WTC11 (cell line): ENCODE measurements around the gene TNNI2. TPM values are rescaled to one million over a fixed set of nuclear protein-coding genes. Genes with fewer than 3 reads are reported as not detected.

Experiments used
- ATAC-seq: fragments of 200-7000 bp; cut with Tn5 transposase; 2 replicates; pipeline ENCODE4 v1.10.0; 2021; ENCODE audit warnings: mild to moderate bottlenecking, moderate library complexity
- CTCF ChIA-PET: fragments of 300-600 bp; sonication (Branson Sonifier 250); formaldehyde crosslinking; loops from one replicate; lab custom pipeline; 2021; ENCODE audit warnings: antibody characterized with exemption; lab: Charles Lee
- POLR2A ChIA-PET: fragments of 350-600 bp; sonication (Branson Sonifier 250); formaldehyde crosslinking; loops from one replicate; lab custom pipeline; 2021; ENCODE audit warnings: antibody characterized with exemption; lab: Charles Lee
- DNase-seq: peaks from one replicate; pipeline ENCODE4 v3.0.0; 2021; ENCODE audit warnings: low spot score
- H3K27ac Mint-ChIP-seq: 2 replicates; pipeline ENCODE4 v1.8.0; 2021; ENCODE audit warnings: mixed read lengths
- H3K27me3 Mint-ChIP-seq: 2 replicates; pipeline ENCODE4 v1.8.0; 2021; ENCODE audit warnings: low read depth, mild to moderate bottlenecking, moderate library complexity, mixed read lengths
- H3K36me3 Mint-ChIP-seq: 2 replicates; pipeline ENCODE4 v1.8.0; 2021; ENCODE audit warnings: mixed read lengths
- H3K4me1 Mint-ChIP-seq: 2 replicates; pipeline ENCODE4 v1.8.0; 2022; ENCODE audit warnings: mixed read lengths
- H3K4me3 Mint-ChIP-seq: 2 replicates; pipeline ENCODE4 v1.8.0; 2021; ENCODE audit warnings: mild to moderate bottlenecking, moderate library complexity, mixed read lengths
- H3K9me3 Mint-ChIP-seq: 2 replicates; pipeline ENCODE4 v1.8.0; 2021; ENCODE audit warnings: mixed read lengths
- AFF4 ChIP-seq: sonication (generic); formaldehyde crosslinking; IDR thresholded peaks from 2 replicates; pipeline ENCODE4 v1.8.1; 2023; ENCODE audit warnings: mild to moderate bottlenecking, missing genetic modification reagents, borderline replicate concordance
- ATF6 ChIP-seq: sonication (generic); formaldehyde crosslinking; IDR thresholded peaks from 2 replicates; pipeline ENCODE4 v1.8.1; 2023; ENCODE audit warnings: mild to moderate bottlenecking, missing genetic modification reagents
- CBFB ChIP-seq: sonication (generic); formaldehyde crosslinking; IDR thresholded peaks from 2 replicates; pipeline ENCODE4 v1.8.1; 2022; ENCODE audit warnings: mild to moderate bottlenecking, low read depth, missing genetic modification reagents
- CREB1 ChIP-seq: sonication (generic); formaldehyde crosslinking; IDR thresholded peaks from 2 replicates; pipeline ENCODE4 v1.8.0; 2023; ENCODE audit warnings: mild to moderate bottlenecking, missing genetic modification reagents
- IRF2 ChIP-seq: sonication (generic); formaldehyde crosslinking; IDR thresholded peaks from 2 replicates; pipeline ENCODE4 v1.8.0; 2022; ENCODE audit warnings: low read depth, missing genetic modification reagents, borderline replicate concordance
- NFYB ChIP-seq: sonication (generic); formaldehyde crosslinking; conservative IDR thresholded peaks from 2 replicates; pipeline ENCODE4 v1.8.0; 2022; ENCODE audit warnings: low read depth, missing genetic modification reagents
- NR3C1 ChIP-seq: sonication (generic); formaldehyde crosslinking; conservative IDR thresholded peaks from 2 replicates; pipeline ENCODE4 v1.8.1; 2023; ENCODE audit warnings: low read depth, mild to moderate bottlenecking, missing genetic modification reagents
- OVOL2 ChIP-seq: fragments of 250-450 bp; sonication (Bioruptor Pico); IDR thresholded peaks from 2 replicates; pipeline ENCODE4 v1.9.0; 2021; ENCODE audit warnings: mild to moderate bottlenecking, borderline replicate concordance
- RELA ChIP-seq: sonication (generic); formaldehyde crosslinking; IDR thresholded peaks from 2 replicates; pipeline ENCODE4 v1.8.1; 2022; ENCODE audit warnings: missing genetic modification reagents, mild to moderate bottlenecking, borderline replicate concordance
- SMAD3 ChIP-seq: sonication (generic); formaldehyde crosslinking; IDR thresholded peaks from 2 replicates; pipeline ENCODE4 v1.8.0; 2022; ENCODE audit warnings: missing genetic modification reagents, mild to moderate bottlenecking, borderline replicate concordance
- TCF7 ChIP-seq: sonication (generic); formaldehyde crosslinking; IDR thresholded peaks from 2 replicates; pipeline ENCODE4 v1.8.0; 2022; ENCODE audit warnings: mild to moderate bottlenecking, low read depth, missing genetic modification reagents, moderate library complexity
- TP53 ChIP-seq: sonication (generic); formaldehyde crosslinking; IDR thresholded peaks from 2 replicates; pipeline ENCODE4 v1.8.1; 2023; ENCODE audit warnings: mild to moderate bottlenecking, missing genetic modification reagents
- USF2 ChIP-seq: sonication (generic); formaldehyde crosslinking; IDR thresholded peaks from 2 replicates; pipeline ENCODE4 v1.8.1; 2023; ENCODE audit warnings: mild to moderate bottlenecking, missing genetic modification reagents, moderate library complexity
- ZBTB21 ChIP-seq: sonication (generic); formaldehyde crosslinking; IDR thresholded peaks from 2 replicates; pipeline ENCODE4 v1.8.1; 2023; ENCODE audit warnings: mild to moderate bottlenecking, missing genetic modification reagents, borderline replicate concordance
- ZNF219 ChIP-seq: sonication (generic); formaldehyde crosslinking; IDR thresholded peaks from 2 replicates; pipeline ENCODE4 v1.8.0; 2023; ENCODE audit warnings: missing genetic modification reagents, mild to moderate bottlenecking, borderline replicate concordance
- ZNF232 ChIP-seq: sonication (generic); formaldehyde crosslinking; IDR thresholded peaks from 2 replicates; pipeline ENCODE4 v1.8.0; 2022; ENCODE audit warnings: mild to moderate bottlenecking, missing genetic modification reagents
- ZNF396 ChIP-seq: fragments of 250-450 bp; sonication (Bioruptor Pico); IDR thresholded peaks from 2 replicates; pipeline ENCODE4 v1.8.0; 2021; ENCODE audit warnings: mild to moderate bottlenecking, moderate library complexity, borderline replicate concordance
- ZNF416 ChIP-seq: fragments of 250-450 bp; sonication (Bioruptor Pico); IDR thresholded peaks from 2 replicates; pipeline ENCODE4 v1.9.0; 2021; ENCODE audit warnings: mild to moderate bottlenecking, inconsistent platforms
- total RNA-seq: library from RNA; stranded (reverse); gene quantifications from 3 replicates; pipeline ENCODE4 v1.2.3, GENCODE V29; 2021
- TF ChIP-seq, protein P1 (sequence below): fragments of 250-450 bp; sonication (Bioruptor Pico); IDR thresholded peaks from 2 replicates; pipeline ENCODE4 v2.1.2; 2022; ENCODE audit warnings: mild to moderate bottlenecking, moderate library complexity
- TF ChIP-seq, protein P2 (sequence below): sonication (generic); formaldehyde crosslinking; conservative IDR thresholded peaks from 2 replicates; pipeline ENCODE4 v1.8.1; 2022; ENCODE audit warnings: mild to moderate bottlenecking, missing genetic modification reagents

The TNNI2 gene
- total RNA-seq, 1 experiment from 2014 or later: not detected

- no peak for TF ChIP-seq USF2 (CRISPR knock-in tag)
- TF ChIP-seq ZNF416 (CRISPR knock-in tag): no peak
- no peak for TF ChIP-seq OVOL2 (CRISPR knock-in tag)
- no peak for TF ChIP-seq ZNF232
- no peak for TF ChIP-seq ATF6 (CRISPR knock-in tag)
- TF ChIP-seq, protein P1, sequence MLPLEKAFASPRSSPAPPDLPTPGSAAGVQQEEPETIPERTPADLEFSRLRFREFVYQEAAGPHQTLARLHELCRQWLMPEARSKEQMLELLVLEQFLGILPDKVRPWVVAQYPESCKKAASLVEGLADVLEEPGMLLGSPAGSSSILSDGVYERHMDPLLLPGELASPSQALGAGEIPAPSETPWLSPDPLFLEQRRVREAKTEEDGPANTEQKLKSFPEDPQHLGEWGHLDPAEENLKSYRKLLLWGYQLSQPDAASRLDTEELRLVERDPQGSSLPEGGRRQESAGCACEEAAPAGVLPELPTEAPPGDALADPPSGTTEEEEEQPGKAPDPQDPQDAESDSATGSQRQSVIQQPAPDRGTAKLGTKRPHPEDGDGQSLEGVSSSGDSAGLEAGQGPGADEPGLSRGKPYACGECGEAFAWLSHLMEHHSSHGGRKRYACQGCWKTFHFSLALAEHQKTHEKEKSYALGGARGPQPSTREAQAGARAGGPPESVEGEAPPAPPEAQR (CRISPR knock-in tag): no peak
- TF ChIP-seq CBFB (CRISPR knock-in tag): no peak
- TF ChIP-seq IRF2 (CRISPR knock-in tag): no peak
- no peak for TF ChIP-seq ZNF219 (CRISPR knock-in tag)
- no peak for TF ChIP-seq SMAD3 (CRISPR knock-in tag)
- no peak for TF ChIP-seq ZBTB21 (CRISPR knock-in tag)
These were observed 18.1 kb upstream of the TNNI2 start (continued) for GRCh38 chr11:1820463-1821325.

GRCh38 chr11:1821562-1821961, 17.2 kb upstream of the TNNI2 start:
- Mint-ChIP-seq H3K27me3 (peaks cover 22% of the 10 kb centered on the region), H3K4me1 (peaks cover 2% of the 10 kb centered on the region; the same call in 1 of the 2 replicates), H3K9me3 (peaks cover 23% of the 10 kb centered on the region), H3K27ac (no peak overlapping the region), H3K4me3 (no peak overlapping the region), H3K36me3 (no peaks in the 10 kb centered on the region)
- TF ChIP-seq RELA (no peak), AFF4 (CRISPR knock-in tag) (no peak), NR3C1 (CRISPR knock-in tag) (no peak), ZNF396 (CRISPR knock-in tag) (no peak), NFYB (CRISPR knock-in tag) (no peak), TP53 (CRISPR knock-in tag) (no peak), OVOL2 (CRISPR knock-in tag) (no peak), TCF7 (no peak), CREB1 (CRISPR knock-in tag) (no peak), ZNF416 (CRISPR knock-in tag) (no peak)
- TF ChIP-seq, protein P2, sequence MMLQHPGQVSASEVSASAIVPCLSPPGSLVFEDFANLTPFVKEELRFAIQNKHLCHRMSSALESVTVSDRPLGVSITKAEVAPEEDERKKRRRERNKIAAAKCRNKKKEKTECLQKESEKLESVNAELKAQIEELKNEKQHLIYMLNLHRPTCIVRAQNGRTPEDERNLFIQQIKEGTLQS (CRISPR knock-in tag): no peak
- DNase-seq: no peak
- ATAC-seq: no peak
- ChIA-PET POLR2A (interaction anchor here (0.6 kb wide), 1 partner anchor 12 kb away, joined by 3 read pairs; no protein-coding TSS in a partner anchor), CTCF (interaction anchor here (0.7 to 1.4 kb wide), 2 partner anchors 12 to 14 kb away, joined by 3 read pairs; no protein-coding TSS in a partner anchor)
